ENCODE measurements around the gene KCTD5.

GRCh38 chr16:2757344-2757743 is 75.0 kb downstream of the KCTD5 start:
- no peak for TF ChIP-seq CTCF (IDR thresholded peaks at IDR 0.05; ENCODE audit: poor library complexity, severe bottlenecking)
- no peak for TF ChIP-seq EZH2 (IDR thresholded peaks at IDR 0.05; ENCODE audit: borderline replicate concordance, insufficient read depth, low read length, poor library complexity, severe bottlenecking)

All from neural cell (in vitro differentiated cells).